ENCODE measurements around the gene BORCS6. TPM values are rescaled to one million over a fixed set of nuclear protein-coding genes. Genes with fewer than 3 reads are reported as not detected.

BORCS6 gene
- total RNA-seq, 3 donors from 2014 or later (not counting 1 experiment from before 2014, with no cell fraction given): 10.2 to 15.6 (median 11.6) TPM

DNA sequence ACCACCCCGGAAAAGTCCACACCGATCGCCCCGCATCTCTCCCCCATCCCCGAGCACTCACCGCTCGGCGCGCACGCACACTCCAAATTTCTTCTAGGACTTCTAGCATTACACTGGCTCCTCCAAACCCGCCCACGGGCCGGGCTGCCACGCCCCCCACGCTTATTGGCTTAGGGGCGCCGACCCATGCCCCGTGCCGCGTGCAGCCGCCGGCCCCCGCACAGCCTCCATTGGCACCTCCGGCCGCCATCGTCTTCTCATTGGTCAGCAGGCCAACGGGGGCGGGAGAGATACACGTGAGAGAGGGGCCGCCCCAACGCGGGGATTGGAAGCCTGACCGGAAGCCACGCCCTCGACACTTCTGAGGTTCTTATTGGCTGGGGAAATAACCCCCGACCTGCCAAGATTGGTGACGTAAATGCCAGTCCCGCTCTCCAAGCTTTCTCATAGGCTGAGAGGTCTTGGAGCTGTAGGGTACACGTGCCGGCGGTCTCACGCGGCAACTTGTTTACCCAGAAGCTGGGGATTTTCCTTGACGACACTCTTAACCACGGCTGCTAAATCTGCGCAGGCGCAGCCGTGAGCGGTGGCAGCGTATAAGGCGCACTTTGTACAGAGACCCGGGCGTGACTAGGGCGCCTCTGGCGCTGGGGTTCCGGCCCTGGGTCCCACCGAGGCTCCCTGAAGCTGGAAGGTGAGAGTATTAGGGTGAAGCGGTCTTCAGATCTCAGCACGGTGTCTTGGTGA lies 33.6 kb downstream of the BORCS6 start:
- WGBS (ENCODE audit: insufficient coverage): under 1% methylated on average over 59 of the region's 59 CpGs
- TF ChIP-seq, protein P1, sequence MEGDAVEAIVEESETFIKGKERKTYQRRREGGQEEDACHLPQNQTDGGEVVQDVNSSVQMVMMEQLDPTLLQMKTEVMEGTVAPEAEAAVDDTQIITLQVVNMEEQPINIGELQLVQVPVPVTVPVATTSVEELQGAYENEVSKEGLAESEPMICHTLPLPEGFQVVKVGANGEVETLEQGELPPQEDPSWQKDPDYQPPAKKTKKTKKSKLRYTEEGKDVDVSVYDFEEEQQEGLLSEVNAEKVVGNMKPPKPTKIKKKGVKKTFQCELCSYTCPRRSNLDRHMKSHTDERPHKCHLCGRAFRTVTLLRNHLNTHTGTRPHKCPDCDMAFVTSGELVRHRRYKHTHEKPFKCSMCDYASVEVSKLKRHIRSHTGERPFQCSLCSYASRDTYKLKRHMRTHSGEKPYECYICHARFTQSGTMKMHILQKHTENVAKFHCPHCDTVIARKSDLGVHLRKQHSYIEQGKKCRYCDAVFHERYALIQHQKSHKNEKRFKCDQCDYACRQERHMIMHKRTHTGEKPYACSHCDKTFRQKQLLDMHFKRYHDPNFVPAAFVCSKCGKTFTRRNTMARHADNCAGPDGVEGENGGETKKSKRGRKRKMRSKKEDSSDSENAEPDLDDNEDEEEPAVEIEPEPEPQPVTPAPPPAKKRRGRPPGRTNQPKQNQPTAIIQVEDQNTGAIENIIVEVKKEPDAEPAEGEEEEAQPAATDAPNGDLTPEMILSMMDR (IDR thresholded peaks at IDR 0.05): no peak
- peak; percentile 100 for DNase-seq
- H3K27me3 Mint-ChIP-seq (ENCODE audit: low read depth in 2 of 2): no peaks in the 10 kb centered on the region
- peak; percentile 65 to 92 (median 76) for ATAC-seq
- H3K36me3 Mint-ChIP-seq: no peaks in the 10 kb centered on the region
- Histone ChIP-seq H3K4me1 (ENCODE audit: control insufficient read depth, insufficient read depth, low read length) (peaks cover 90% of the 10 kb centered on the region), H3K27ac (ENCODE audit: low read length) (peak overlapping the region; percentile 100), H3K27me3 (ENCODE audit: control insufficient read depth, insufficient read depth, low read length) (no peaks in the 10 kb centered on the region), H3K4me3 (ENCODE audit: low read length) (peak overlapping the region; percentile 47), H3K36me3 (ENCODE audit: control insufficient read depth, insufficient read depth, low read length) (peaks cover 24% of the 10 kb centered on the region), H3K9me3 (ENCODE audit: control insufficient read depth, insufficient read depth, low read length) (no peaks in the 10 kb centered on the region)
- intact Hi-C loops (cut with micrococcal nuclease): loop anchor here (1.0 to 10.0 kb wide), 4 partner anchors 17 to 798 kb away; partner anchors contain the start of genes CTC1 and PFAS
- no peaks in the 10 kb centered on the region for H3K9me3 Mint-ChIP-seq
- H3K4me3 Mint-ChIP-seq: no peak overlapping the region
- H3K4me1 Mint-ChIP-seq: peaks cover 33 to 54% of the 10 kb centered on the region in 2 donors
- no peak overlapping the region for H3K27ac Mint-ChIP-seq

DNA sequence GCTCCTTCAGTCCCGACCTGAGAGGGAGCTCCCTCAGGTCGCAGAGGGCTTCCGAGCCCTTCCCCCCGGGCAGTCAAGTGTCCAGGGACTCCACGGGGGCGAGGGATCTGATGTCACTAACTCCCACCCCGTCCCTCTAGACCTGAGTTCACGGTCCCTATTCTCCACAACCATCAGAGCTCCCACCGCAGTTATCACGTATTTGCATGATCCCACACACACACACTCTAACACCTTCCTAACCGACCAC lies 34.1 kb downstream of the BORCS6 start:
- H3K36me3 Mint-ChIP-seq: no peaks in the 10 kb centered on the region
- no peaks in the 10 kb centered on the region for H3K27me3 Mint-ChIP-seq (ENCODE audit: low read depth in 2 of 2)
- 3% methylated on average over 11 of the region's 11 CpGs for WGBS (ENCODE audit: insufficient coverage)
- H3K4me3 Mint-ChIP-seq: no peak overlapping the region
- H3K36me3 ChIP-seq (ENCODE audit: control insufficient read depth, insufficient read depth, low read length): peaks cover 19% of the 10 kb centered on the region
- no peaks in the 10 kb centered on the region for H3K9me3 ChIP-seq (ENCODE audit: control insufficient read depth, insufficient read depth, low read length)
- H3K27ac Mint-ChIP-seq: no peak overlapping the region
- ATAC-seq (no peak), DNase-seq (no peak)
- peaks cover 90% of the 10 kb centered on the region for H3K4me1 ChIP-seq (ENCODE audit: control insufficient read depth, insufficient read depth, low read length)
- H3K27ac ChIP-seq (ENCODE audit: low read length): peak overlapping the region; percentile 91
- TF ChIP-seq, protein P1 (IDR thresholded peaks at IDR 0.05): no peak
- peaks cover 28 to 52% of the 10 kb centered on the region in 2 donors for H3K4me1 Mint-ChIP-seq
- intact Hi-C loops (cut with micrococcal nuclease): loop anchor here (1.0 to 10.0 kb wide), 4 partner anchors 17 to 799 kb away; partner anchors contain the start of genes CTC1 and PFAS
- no peaks in the 10 kb centered on the region for H3K27me3 ChIP-seq (ENCODE audit: control insufficient read depth, insufficient read depth, low read length)
- H3K9me3 Mint-ChIP-seq: no peaks in the 10 kb centered on the region
- H3K4me3 ChIP-seq (ENCODE audit: low read length): peak overlapping the region; percentile 47

DNA sequence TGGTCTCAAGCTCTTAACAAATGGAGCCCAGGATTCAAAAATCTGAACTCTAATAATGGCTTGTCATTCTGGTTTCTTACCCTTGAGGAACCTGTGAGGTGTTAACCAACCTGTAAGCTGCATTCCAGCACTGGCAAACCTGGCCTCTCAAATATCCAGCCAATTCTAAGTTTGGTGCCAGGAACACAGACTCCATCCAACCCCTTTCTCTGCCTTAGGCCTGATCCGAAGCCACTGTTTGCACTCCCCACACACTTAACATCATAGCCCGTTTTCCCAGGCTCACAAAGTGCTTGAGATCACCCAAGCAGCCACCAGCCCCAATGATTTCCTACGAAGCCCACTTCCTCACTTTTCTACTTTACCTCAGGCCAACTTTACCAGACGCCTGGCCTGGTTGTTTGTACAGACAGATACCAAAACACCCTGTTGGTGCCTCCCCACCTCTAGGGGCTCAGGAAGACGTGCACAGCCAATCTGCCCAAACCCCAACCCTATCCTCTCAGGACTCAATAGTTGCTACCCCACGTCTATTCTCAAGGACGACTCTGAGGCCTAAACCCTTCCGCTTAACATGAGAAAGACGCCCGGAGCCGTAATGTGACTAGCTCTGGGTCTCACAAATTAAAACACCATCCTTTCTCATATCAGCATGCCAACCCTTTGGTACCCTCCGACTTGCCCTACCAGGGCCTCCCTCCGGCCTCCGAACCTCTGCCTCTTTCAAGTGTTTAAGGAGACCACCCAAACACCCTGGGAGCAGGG lies 34.6 kb downstream of the BORCS6 start:
- no peak overlapping the region for H3K27ac Mint-ChIP-seq
- H3K27me3 Mint-ChIP-seq (ENCODE audit: low read depth in 2 of 2): no peaks in the 10 kb centered on the region
- 61% methylated on average over 14 of the region's 14 CpGs for WGBS (ENCODE audit: insufficient coverage)
- H3K4me1 Mint-ChIP-seq: peaks cover 22 to 47% of the 10 kb centered on the region in 2 donors
- peaks cover 16% of the 10 kb centered on the region for H3K36me3 ChIP-seq (ENCODE audit: control insufficient read depth, insufficient read depth, low read length)
- H3K9me3 Mint-ChIP-seq: no peaks in the 10 kb centered on the region
- intact Hi-C loops (cut with micrococcal nuclease): loop anchor here (10.0 kb wide), 1 partner anchor 799 kb away; no protein-coding TSS in a partner anchor
- peaks cover 91% of the 10 kb centered on the region for H3K4me1 ChIP-seq (ENCODE audit: control insufficient read depth, insufficient read depth, low read length)
- TF ChIP-seq, protein P1 (IDR thresholded peaks at IDR 0.05): no peak
- H3K27me3 ChIP-seq (ENCODE audit: control insufficient read depth, insufficient read depth, low read length): no peaks in the 10 kb centered on the region
- no peaks in the 10 kb centered on the region for H3K9me3 ChIP-seq (ENCODE audit: control insufficient read depth, insufficient read depth, low read length)
- DNase-seq: peak in 1 of 2 donors; percentile 59
- no peak for ATAC-seq
- peak overlapping the region; percentile 91 for H3K27ac ChIP-seq (ENCODE audit: low read length)
- H3K4me3 ChIP-seq (ENCODE audit: low read length): peak overlapping the region; percentile 47
- no peaks in the 10 kb centered on the region for H3K36me3 Mint-ChIP-seq
- no peak overlapping the region for H3K4me3 Mint-ChIP-seq

Data from natural killer cell (primary cell).